H9 (cell line): ENCODE data around the gene MORN3. TPM values are rescaled to one million over a fixed set of nuclear protein-coding genes. Genes with fewer than 3 reads are reported as not detected.

Experiments
- DNase-seq: peaks from one replicate; pipeline ENCODE4 v3.0.0-alpha.2; 2017
- H2AFZ ChIP-seq: one replicate; pipeline ENCODE4 v1.6.1; 2013; ENCODE audit warnings: mild to moderate bottlenecking, low read length, control low read depth, moderate library complexity
- H2AK5ac ChIP-seq: 2 replicates; pipeline ENCODE4 v1.6.1; 2013; ENCODE audit warnings: low read length, control low read depth, mixed read lengths; ENCODE audit not compliant: insufficient read length
- H2BK120ac ChIP-seq: one replicate; pipeline ENCODE4 v1.6.1; 2013; ENCODE audit warnings: low read depth, mild to moderate bottlenecking, low read length, control low read depth, inconsistent platforms; ENCODE audit not compliant: poor library complexity, severe bottlenecking
- H2BK12ac ChIP-seq: 2 replicates; pipeline ENCODE4 v1.6.1; 2013; ENCODE audit warnings: low read length, control low read depth, mixed read lengths, low read depth; ENCODE audit not compliant: insufficient read length
- H2BK15ac ChIP-seq: 2 replicates; pipeline ENCODE4 v1.6.1; 2013; ENCODE audit warnings: low read depth, low read length, control low read depth
- H2BK20ac ChIP-seq: one replicate; pipeline ENCODE4 v1.6.1; 2013; ENCODE audit warnings: low read depth, mild to moderate bottlenecking, low read length, control low read depth, inconsistent platforms; ENCODE audit not compliant: poor library complexity, severe bottlenecking
- H2BK5ac ChIP-seq: 2 replicates; pipeline ENCODE4 v1.6.1; 2013; ENCODE audit warnings: low read length, control low read depth, mixed read lengths; ENCODE audit not compliant: insufficient read length
- H3K14ac ChIP-seq: 2 replicates; pipeline ENCODE4 v1.6.1; 2013; ENCODE audit warnings: low read length, control low read depth; ENCODE audit not compliant: insufficient read depth
- H3K18ac ChIP-seq: 2 replicates; pipeline ENCODE4 v1.6.1; 2013; ENCODE audit warnings: low read depth, mild to moderate bottlenecking, mixed read lengths, low read length, control low read depth; ENCODE audit not compliant: insufficient read length
- H3K23ac ChIP-seq: 2 replicates; pipeline ENCODE4 v1.6.1; 2013; ENCODE audit warnings: low read length, control low read depth, mixed read lengths, low read depth; ENCODE audit not compliant: insufficient read length
- H3K23me2 ChIP-seq: 2 replicates; pipeline ENCODE4 v1.6.1; 2013; ENCODE audit warnings: low read depth, mild to moderate bottlenecking, mixed read lengths, low read length, control low read depth; ENCODE audit not compliant: insufficient read length, poor library complexity, severe bottlenecking
- H3K27ac ChIP-seq: 2 replicates; pipeline ENCODE4 v1.5.1; 2013; ENCODE audit warnings: low read length, control low read depth, mixed read lengths, low read depth; ENCODE audit not compliant: insufficient read length
- H3K27me3 ChIP-seq: 2 replicates; pipeline ENCODE4 v1.6.1; 2013; ENCODE audit warnings: low read length, control low read depth, inconsistent platforms; ENCODE audit not compliant: insufficient read depth
- H3K4ac ChIP-seq: 2 replicates; pipeline ENCODE4 v1.6.1; 2013; ENCODE audit warnings: low read depth, mild to moderate bottlenecking, control low read depth, inconsistent platforms, low read length, moderate library complexity
- H3K4me1 ChIP-seq: 2 replicates; pipeline ENCODE4 v1.6.1; 2013; ENCODE audit warnings: low read length, control low read depth, inconsistent platforms; ENCODE audit not compliant: insufficient read depth
- H3K4me2 ChIP-seq: 2 replicates; pipeline ENCODE4 v1.6.1; 2013; ENCODE audit warnings: low read length, control low read depth, mixed read lengths; ENCODE audit not compliant: insufficient read length, insufficient read depth
- H3K56ac ChIP-seq: 2 replicates; pipeline ENCODE4 v1.6.1; 2013; ENCODE audit warnings: low read depth, mild to moderate bottlenecking, mixed read lengths, low read length, control low read depth; ENCODE audit not compliant: insufficient read length
- H3K79me1 ChIP-seq: 2 replicates; pipeline ENCODE4 v1.6.1; 2013; ENCODE audit warnings: low read depth, mild to moderate bottlenecking, moderate library complexity, low read length, control low read depth, inconsistent platforms; ENCODE audit not compliant: insufficient read depth, poor library complexity, severe bottlenecking
- H3K79me2 ChIP-seq: 2 replicates; pipeline ENCODE4 v1.6.1; 2013; ENCODE audit warnings: low read length, control low read depth, inconsistent platforms; ENCODE audit not compliant: insufficient read depth
- H3K9ac ChIP-seq: 2 replicates; pipeline ENCODE4 v1.6.1; 2013; ENCODE audit warnings: low read length, control low read depth, mixed read lengths; ENCODE audit not compliant: insufficient read length; ENCODE audit errors: extremely low read depth
- H3K9me3 ChIP-seq: one replicate; pipeline ENCODE4 v1.6.1; 2013; ENCODE audit warnings: low read depth, low read length, inconsistent platforms; ENCODE audit not compliant: control insufficient read depth
- H3T11ph ChIP-seq: one replicate; pipeline ENCODE4 v1.6.1; 2013; ENCODE audit warnings: mild to moderate bottlenecking, low read length, control low read depth, inconsistent platforms
- H4K20me1 ChIP-seq: one replicate; pipeline ENCODE4 v1.6.1; 2013; ENCODE audit not compliant: control insufficient read depth, insufficient read length, insufficient read depth
- H4K5ac ChIP-seq: 2 replicates; pipeline ENCODE4 v1.6.1; 2013; ENCODE audit warnings: low read depth, mild to moderate bottlenecking, mixed read lengths, low read length, control low read depth; ENCODE audit not compliant: insufficient read length
- H4K8ac ChIP-seq: replicated peaks from 2 replicates; pipeline ENCODE4 v1.6.1; 2013; ENCODE audit warnings: low read length, control low read depth, mixed read lengths, low read depth; ENCODE audit not compliant: insufficient read length
- H4K91ac ChIP-seq: 2 replicates; pipeline ENCODE4 v1.6.1; 2013; ENCODE audit warnings: low read depth, mild to moderate bottlenecking, moderate library complexity, mixed read lengths, low read length, control low read depth; ENCODE audit not compliant: insufficient read length
- H3K27ac Mint-ChIP-seq, 3 experiments: 2 replicates in 2 of 3; 3 replicates in 1 of 3; pipeline ENCODE4 v1.8.0; 2020 to 2021; ENCODE audit warnings: mixed read lengths in 3 of 3, mild to moderate bottlenecking in 1 of 3, moderate library complexity in 1 of 3
- H3K27me3 Mint-ChIP-seq: 2 replicates; pipeline ENCODE4 v1.8.0; 2021; ENCODE audit warnings: low read depth, mild to moderate bottlenecking, moderate library complexity, mixed read lengths
- H3K36me3 Mint-ChIP-seq, 3 experiments: 2 replicates in 2 of 3; 3 replicates in 1 of 3; pipeline ENCODE4 v1.8.0; 2020 to 2021; ENCODE audit warnings: low read depth in 3 of 3, mixed read lengths in 3 of 3; ENCODE audit not compliant: insufficient read depth in 1 of 3
- H3K4me1 Mint-ChIP-seq, 2 experiments: 2 replicates each; pipeline ENCODE4 v1.8.0; 2020; ENCODE audit warnings: mixed read lengths in 2 of 2
- H3K4me3 Mint-ChIP-seq, 2 experiments: 2 replicates in 1 of 2; 3 replicates in 1 of 2; pipeline ENCODE4 v1.8.0; 2020 to 2021; ENCODE audit warnings: mild to moderate bottlenecking in 2 of 2, mixed read lengths in 2 of 2, moderate library complexity in 1 of 2
- H3K9me3 Mint-ChIP-seq, 2 experiments: 2 replicates in 1 of 2; 3 replicates in 1 of 2; pipeline ENCODE4 v1.8.0; 2020; ENCODE audit warnings: mild to moderate bottlenecking in 2 of 2, mixed read lengths in 2 of 2, moderate library complexity in 1 of 2
- WGBS: extraction: QIAGEN DNeasy Blood & Tissue Kit; methylation state at CpG from one replicate; pipeline ENCODE4 v1.1.7; 2013; ENCODE audit warnings: missing lambda C conversion rate, low lambda C conversion rate, mixed read lengths; ENCODE audit not compliant: insufficient read length; ENCODE audit errors: extremely low coverage; 5-methylcytosine and 5-hydroxymethylcytosine counted together
- total RNA-seq: library from RNA; stranded (reverse); gene quantifications from 2 replicates; pipeline ENCODE4 v1.2.1, GENCODE V29; 2021
- TF ChIP-seq, protein P1 (sequence below): fragments of 200-600 bp; sonication (generic); conservative IDR thresholded peaks from 3 replicates; pipeline ENCODE4 v1.8.0; 2021; ENCODE audit warnings: antibody characterized with exemption, mild to moderate bottlenecking

MORN3 gene
- total RNA-seq, 1 experiment from 2014 or later = 0.37 TPM

DNA sequence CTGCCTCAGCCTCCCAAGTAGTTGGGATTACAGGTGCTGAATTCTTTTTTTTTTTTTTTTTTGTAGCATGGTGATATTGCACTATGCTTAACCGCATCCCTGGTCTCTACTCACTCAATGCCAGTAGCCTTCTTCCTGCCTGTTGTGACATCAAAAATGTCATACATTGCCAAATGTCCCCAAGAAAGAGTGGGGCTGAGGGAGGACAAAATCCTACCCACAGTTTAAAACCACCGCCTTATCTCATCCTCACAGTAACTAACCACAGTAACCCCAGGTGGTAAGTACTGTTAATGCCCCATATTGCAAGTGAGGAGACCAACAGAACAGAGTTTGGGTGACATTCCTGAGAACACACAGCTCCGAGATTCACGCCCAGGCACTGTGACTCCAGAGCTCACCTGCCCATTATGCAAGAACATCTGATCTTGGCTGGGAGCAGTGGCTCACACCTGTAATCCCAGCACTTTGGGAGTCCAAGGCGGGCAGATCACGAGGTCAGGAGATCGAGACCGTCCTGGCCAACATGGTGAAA is 19.6 kb downstream of the MORN3 start:
- no peak overlapping the region for H3K4ac ChIP-seq
- H4K20me1 ChIP-seq = no peaks in the 10 kb centered on the region
- H2BK15ac ChIP-seq = no peak overlapping the region
- no peak overlapping the region for H4K5ac ChIP-seq
- TF ChIP-seq, protein P1, sequence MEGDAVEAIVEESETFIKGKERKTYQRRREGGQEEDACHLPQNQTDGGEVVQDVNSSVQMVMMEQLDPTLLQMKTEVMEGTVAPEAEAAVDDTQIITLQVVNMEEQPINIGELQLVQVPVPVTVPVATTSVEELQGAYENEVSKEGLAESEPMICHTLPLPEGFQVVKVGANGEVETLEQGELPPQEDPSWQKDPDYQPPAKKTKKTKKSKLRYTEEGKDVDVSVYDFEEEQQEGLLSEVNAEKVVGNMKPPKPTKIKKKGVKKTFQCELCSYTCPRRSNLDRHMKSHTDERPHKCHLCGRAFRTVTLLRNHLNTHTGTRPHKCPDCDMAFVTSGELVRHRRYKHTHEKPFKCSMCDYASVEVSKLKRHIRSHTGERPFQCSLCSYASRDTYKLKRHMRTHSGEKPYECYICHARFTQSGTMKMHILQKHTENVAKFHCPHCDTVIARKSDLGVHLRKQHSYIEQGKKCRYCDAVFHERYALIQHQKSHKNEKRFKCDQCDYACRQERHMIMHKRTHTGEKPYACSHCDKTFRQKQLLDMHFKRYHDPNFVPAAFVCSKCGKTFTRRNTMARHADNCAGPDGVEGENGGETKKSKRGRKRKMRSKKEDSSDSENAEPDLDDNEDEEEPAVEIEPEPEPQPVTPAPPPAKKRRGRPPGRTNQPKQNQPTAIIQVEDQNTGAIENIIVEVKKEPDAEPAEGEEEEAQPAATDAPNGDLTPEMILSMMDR = no peak
- no peaks in the 10 kb centered on the region for H3K9me3 Mint-ChIP-seq
- H2BK20ac ChIP-seq = no peak overlapping the region
- H3K56ac ChIP-seq = no peak overlapping the region
- H3K27me3 Mint-ChIP-seq = no peaks in the 10 kb centered on the region; the same call in 1 of the 2 replicates
- H2AFZ ChIP-seq = no peak overlapping the region
- H3K9ac ChIP-seq = no peak overlapping the region
- H3K23ac ChIP-seq = no peak overlapping the region
- no peak overlapping the region for H4K91ac ChIP-seq
- H3K27ac Mint-ChIP-seq = peak overlapping the region in 1 of 3 experiments; percentile 85; a peak in 3 of 7 replicates
- no peak overlapping the region for H4K8ac ChIP-seq
- H3K23me2 ChIP-seq = no peaks in the 10 kb centered on the region
- no peaks in the 10 kb centered on the region for H3K79me2 ChIP-seq
- no peak overlapping the region for H2BK12ac ChIP-seq
- H3K9me3 ChIP-seq = no peaks in the 10 kb centered on the region
- H3K4me1 Mint-ChIP-seq = peaks cover 5 to 18% of the 10 kb centered on the region in 2 experiments
- no peak overlapping the region for H3K27ac ChIP-seq
- H3K4me2 ChIP-seq = no peak overlapping the region
- H3K79me1 ChIP-seq = no peaks in the 10 kb centered on the region
- H2BK5ac ChIP-seq = no peak overlapping the region
- H3K4me3 Mint-ChIP-seq = no peak overlapping the region
- H3K27me3 ChIP-seq = no peaks in the 10 kb centered on the region
- peaks cover 0 to 5% (median 4%) of the 10 kb centered on the region in 3 experiments; a peak in 4 of 7 replicates for H3K36me3 Mint-ChIP-seq
- no CpG with 5 or more reads among the region's 8 CpGs for WGBS
- no peak overlapping the region for H2AK5ac ChIP-seq
- H2BK120ac ChIP-seq = no peak overlapping the region
- no peak overlapping the region for H3T11ph ChIP-seq
- no peak overlapping the region for H3K18ac ChIP-seq
- no peak for DNase-seq
- H3K4me1 ChIP-seq = no peaks in the 10 kb centered on the region
- no peak overlapping the region for H3K14ac ChIP-seq
